Activated CD4-positive, CD25-positive, alpha-beta regulatory T cell treated with anti-CD3 and anti-CD28 coated beads, Interleukin-2, amount 50 U/mL, for 16 hours (primary cell): ENCODE measurements around the gene VCP.

Source experiments
- DNase-seq: peaks from one replicate; pipeline ENCODE4 v3.0.0-alpha.2; 2020; ENCODE audit warnings: low read depth, low spot score

VCP gene

DNA sequence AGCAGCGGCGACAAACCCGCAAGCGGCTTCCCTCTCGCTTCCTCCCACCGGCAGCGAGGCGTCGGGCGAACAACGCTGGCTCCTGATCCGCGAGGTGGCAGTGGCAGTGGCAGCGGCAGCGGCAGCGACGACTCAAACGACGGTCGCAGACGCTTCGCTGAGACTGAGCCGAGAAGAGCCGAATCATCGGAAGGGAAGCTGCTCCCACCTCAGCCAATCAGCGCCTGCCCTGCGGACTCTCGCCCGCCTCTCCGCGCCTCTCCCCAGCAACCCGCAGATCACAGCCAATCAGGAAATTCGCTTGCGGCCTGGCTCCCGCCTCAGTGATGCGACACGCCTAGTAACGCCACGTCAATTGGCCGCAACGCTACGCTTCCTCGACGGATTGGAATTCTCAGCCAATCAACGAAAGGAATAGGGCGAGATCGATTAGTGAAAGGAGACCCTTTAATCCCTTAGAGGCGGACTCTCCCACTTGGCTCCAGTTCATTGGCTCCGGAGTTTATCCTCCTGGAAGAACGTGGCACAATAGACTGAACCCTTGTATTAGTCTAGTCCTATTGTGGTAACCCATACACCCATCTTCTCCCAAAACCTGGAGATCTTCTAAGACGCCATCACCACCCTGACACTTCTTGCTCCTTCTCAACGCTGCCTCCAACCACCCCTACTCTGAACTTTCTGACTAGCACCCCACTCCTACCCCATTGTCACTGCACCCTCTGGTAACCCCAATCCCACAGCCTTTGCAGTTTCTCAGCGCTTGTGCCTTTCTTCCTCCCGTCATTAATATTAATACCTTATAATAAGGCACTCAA is at the start of gene VCP:
Gene VCP (minus strand): TSS at position 165 of the 818 bp plus-strand sequence. CDS start 272 bp downstream, outside the sequence.
- peak; percentile 95 for DNase-seq

DNA sequence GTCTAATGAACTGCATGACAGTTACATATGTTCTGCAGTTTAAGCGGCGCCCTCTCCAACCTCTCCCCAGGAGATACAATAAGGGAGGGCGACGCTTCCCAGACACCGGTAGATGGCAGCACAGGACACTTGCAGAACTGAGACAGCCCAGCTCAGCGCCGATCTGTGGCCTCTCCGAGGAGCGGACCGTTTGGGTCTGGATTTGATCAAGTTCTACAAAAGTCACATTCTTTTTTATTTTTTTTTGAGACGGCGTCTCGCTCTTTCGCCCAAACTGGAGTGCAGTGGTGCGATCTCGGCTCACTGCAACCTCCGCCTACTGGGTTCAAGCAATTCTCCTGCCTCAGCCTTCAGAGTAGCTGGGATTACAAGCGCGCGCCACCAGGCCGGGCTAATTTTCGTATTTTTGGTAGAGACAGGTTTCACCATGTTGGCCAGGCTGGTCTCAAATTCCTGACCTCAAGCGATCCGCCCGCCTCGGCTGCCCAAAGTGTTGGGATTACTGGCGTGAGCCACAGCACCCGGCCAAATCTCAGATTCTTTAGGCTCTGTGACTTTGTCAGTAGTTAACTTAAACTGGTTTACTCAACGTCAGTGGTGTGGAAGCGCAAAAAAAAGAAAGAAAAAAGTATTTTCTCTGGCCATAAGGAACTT is 44.6 kb upstream of the VCP start:
- peak; percentile 81 for DNase-seq

DNA sequence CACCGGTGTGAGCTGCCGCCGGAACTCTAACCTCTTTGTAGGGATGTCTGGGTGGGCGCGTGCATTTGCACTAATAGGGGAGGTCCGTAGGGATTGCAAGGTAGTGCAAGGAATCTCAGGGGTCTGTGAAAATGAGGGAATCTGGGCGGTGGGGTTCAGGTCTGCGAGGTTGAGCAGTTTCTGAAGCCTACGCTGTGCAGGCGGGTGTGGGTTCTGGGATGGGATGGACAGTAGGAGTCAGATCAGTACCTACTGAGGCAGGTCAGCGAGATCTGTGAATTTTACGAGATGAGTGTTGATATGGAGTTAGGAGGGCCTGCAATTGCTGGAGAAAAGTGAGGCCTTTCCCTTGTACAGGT is 44.1 kb upstream of the VCP start:
- no peak for DNase-seq

DNA sequence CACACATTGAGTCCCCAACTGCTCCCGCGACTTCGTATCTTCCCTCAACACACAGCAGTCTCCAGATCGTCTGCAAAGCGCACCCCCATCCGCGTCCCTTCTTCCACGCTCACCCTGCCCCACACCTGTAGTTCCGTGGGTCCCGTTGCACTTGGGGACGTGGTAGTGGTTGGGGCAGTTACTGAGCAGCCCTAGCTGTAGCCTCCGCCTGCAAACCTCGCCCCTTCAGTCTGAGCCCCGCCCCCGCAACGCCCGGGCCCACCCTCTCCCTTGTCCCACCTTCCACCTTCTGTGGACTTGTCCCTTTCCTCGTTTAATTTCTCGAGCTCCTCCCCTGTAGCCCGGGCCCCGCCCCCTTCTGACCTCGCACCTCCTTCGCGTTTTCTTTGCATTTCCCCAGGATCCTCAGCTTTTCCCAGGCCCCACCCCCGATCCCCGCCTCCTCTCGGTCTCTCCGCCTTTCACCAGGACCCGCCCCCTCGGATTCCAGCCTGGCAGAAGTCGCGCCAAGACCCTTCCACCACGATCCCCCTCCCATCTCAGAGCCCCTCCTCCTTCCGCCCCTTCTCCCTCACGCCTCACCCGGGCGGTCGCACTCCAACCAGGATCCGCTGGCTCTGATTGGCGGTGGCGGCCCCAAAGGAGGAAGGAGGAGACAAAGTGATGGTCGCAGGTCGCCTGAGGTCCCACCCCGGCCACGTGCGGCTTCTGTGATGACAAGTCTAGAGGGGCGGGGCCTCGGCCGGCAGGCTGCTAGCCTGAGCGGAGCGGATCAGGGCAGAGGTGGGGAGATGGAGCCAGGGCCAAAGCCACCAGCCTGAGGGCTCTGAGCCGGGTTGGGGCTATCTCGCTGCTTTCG is 43.5 kb upstream of the VCP start, which contains the start of gene ATOSB:
Gene ATOSB (minus strand): TSS at position 183 of the 859 bp plus-strand sequence. CDS start 7,588 bp downstream, outside the sequence.
- peak; percentile 86 for DNase-seq

DNA sequence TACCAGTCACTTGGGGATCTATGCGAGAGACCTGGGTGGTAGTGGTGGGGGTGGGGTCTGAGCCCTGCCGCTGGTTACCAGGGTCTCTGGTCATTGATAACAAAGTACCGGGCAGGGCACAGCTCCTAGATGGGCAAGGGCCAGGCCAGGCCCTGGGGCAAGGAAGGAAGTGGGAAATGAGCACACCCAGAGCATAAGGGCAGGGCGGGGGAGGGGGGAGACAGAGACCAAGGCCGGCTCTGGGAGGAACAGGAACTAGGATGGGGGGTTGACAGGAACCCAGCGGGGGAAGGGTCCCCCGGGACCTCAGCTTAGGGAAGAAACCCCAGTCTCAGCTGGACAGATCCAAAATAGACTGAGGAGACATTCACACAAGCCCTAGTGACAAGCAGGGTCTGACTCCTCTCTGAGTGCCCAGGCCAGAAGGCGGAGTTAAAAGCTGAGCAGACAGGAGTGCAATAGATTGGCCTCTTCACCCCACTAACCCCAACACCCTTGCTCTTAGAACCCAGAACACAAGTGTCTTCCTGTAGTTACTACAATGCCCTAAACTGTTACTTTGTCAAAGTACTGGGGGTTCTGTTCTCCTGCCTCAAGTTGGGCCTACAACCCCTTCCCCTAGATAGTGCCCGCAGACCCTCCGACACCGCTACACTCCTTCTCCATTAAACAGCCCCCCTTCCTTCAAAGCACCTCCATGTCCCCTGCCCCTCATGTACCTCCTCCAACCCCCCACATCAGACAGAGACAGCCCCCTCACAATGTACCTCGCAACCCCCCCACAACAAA is 42.6 kb upstream of the VCP start:
- DNase-seq = no peak

DNA sequence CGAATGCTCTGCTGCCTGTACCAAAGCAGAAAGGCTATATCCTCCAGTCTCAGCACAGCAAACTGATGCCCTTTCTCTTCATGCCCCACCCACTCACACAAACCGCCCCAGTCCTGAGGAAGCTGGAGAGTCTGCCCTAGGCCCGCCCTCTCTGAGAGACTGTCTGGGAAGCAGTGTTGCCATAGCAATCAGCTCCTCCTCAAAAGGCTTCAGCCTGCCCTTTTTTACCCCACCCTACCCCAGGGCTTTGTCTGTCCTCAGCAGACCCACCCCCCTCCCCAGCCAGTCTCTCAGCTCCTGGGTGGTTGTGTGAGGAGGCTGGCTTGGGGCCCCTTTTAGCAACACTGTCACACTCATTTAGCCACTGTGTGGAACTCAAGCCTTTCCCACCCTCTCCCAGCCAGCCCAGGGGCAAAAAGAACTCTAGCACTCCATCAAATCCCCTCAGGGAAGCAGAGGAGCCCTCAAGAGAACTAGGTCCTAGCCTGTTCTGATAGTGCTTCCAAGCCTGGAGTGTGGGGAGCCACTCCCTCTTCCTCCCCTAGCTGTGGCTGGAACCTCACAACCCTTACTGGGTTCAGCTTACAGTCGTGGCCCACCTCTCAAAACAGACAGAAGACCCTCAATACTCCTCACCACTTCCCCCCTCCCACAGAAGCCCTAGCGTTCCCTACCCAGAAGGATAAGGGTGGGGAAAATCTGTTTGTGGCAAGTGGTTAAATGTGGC is 41.9 kb upstream of the VCP start:
- peak; percentile 34 for DNase-seq

DNA sequence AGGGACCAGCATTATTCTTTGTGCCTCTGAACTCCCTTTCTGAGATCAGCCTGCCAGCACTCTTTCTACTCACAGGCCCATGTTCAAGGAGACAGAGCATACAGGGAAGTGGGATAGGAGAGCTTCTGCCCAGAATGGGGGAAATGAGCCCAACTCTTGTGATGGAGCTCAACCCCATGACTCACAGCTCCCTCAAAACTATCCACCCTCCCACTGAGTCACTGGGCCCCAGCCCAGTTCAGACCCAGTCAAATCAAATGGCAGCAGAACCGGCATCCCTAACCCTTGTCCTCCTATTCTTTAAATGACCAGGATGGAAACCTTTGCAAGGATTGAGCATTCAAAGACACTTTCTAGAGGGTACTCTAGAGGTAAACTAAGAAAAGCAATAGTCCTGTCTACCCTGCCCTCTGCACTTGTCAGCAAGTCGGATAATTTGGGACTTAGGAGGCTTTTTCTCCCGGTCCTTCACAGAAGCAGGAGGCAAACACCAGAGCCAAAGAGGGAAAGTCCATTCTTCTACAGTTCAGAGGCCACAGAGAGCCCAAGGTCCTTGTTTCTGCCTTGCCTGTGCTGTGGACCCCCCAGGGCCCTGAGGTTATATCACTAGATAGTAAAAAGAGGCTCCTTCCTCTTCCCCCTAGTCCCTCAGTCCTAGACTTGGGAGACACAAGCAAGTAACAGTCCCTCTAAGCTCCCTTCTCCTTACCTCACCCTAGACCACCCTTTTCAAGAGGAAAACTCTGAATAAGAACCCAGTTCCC is 40.0 kb upstream of the VCP start:
- DNase-seq = no peak

DNA sequence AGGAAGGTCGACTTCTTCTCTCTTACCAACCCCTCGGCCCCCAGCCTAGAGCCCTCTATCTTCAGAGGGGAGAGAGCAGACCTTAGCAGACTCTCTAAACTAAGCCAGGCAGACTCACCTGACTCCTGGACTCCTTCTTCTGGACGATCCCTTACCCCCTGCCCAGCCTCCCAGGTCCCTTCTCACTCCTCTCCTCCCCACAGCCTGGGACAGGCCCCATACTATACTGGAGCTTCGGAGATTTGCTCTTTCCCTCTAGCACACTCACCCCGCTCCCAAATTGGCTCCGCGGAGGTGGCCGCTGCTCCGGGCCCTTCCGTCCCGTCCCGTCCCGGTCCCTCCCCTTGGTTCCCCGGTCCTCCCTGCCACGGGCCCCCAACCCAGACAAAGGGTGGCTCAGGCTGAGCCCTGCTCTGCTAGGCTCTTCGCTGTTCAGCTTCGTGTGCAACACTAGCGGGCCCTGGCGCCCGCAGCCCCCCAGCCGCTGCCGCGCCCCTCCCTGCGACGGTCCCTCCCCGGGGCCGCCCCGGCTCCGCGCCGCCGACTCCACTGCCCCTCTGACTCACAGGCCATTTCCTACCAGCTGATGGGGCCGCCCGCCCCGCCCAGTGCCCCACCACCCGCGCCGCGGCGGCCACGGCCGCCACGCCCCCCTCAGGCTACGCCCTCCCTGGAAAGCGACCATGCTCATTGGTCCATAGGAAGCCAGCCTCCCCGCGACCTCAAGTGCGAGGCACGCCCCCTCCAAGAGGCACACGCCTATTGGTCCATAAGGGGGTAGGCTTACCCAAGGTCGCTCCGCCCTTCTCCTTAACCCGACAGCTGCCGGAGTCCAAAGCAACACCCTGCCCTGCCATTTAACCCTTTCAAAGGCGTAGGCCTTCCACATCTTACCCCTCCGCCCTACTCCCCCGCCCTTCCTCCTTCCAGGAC is 38.8 kb upstream of the VCP start:
- DNase-seq = peak; percentile 92

DNA sequence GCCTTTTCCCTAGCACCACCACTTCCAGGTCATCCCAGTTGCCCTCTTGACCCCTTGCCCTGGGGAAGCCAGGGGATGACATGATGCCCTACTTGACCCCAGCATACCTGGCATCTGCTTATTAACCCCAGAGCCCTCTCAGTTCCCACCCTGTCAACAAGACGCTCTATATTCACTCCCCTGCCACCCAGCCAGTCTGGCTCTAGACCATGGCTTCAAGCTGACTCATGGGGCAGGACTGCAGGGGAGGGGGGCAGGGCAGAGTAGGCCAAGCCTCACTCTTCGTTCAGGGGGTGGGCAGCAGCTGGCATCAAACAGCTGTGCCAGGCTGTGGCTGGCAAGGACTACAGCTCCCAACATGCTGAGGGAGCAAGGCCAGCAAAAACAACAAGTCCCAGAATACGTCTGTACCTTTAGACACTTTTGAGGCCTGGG is 37.9 kb upstream of the VCP start:
- DNase-seq = no peak

DNA sequence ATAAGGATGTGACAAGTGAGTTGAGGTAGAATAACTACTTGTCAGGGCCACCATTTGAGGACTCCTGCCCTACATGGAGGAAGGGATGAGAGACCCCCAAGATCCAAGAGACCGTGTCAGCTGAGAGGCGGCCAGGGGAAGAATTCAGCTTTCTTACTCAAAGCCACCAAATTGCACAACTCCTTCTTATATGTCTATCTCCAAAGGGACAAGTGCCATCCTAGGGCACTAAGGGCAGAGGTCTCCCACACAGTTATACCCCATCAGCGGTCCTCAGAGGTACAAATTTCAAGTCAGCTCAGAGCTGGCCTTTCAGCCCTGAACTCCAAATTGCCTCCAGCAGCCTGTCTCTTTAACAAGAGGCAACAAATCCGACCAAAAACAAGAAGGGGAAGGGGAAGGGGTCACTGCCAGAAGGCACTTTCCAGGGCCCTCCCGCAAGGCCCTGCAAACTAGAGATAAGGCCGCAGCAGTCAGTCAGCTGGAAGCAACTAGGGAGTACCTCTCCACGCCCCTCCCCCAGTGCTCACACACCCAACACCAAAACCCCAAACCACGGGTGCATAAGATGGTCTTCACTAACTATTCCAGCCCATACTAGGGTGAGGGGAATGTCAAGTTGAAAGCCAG is 36.6 kb upstream of the VCP start:
- DNase-seq = no peak

DNA sequence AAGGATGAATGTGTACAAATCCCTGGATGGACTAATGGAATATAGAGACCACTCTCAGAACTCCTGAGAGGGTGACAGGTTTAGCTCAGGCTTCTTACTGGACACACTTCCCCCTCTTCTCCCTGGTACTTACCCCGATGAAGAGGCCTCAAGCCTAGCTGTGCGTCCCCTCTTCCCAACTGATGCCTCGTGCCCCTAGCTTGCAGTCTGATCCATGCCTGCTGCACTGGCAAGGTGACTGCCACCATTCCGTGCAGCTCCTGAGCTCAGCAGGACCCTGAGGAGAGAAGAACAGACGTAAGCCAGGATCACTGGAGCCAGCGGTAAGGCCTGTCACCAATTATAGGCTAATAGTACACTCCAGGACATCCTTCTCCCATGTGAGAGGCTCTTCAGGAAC is 36.0 kb upstream of the VCP start:
- no peak for DNase-seq

DNA sequence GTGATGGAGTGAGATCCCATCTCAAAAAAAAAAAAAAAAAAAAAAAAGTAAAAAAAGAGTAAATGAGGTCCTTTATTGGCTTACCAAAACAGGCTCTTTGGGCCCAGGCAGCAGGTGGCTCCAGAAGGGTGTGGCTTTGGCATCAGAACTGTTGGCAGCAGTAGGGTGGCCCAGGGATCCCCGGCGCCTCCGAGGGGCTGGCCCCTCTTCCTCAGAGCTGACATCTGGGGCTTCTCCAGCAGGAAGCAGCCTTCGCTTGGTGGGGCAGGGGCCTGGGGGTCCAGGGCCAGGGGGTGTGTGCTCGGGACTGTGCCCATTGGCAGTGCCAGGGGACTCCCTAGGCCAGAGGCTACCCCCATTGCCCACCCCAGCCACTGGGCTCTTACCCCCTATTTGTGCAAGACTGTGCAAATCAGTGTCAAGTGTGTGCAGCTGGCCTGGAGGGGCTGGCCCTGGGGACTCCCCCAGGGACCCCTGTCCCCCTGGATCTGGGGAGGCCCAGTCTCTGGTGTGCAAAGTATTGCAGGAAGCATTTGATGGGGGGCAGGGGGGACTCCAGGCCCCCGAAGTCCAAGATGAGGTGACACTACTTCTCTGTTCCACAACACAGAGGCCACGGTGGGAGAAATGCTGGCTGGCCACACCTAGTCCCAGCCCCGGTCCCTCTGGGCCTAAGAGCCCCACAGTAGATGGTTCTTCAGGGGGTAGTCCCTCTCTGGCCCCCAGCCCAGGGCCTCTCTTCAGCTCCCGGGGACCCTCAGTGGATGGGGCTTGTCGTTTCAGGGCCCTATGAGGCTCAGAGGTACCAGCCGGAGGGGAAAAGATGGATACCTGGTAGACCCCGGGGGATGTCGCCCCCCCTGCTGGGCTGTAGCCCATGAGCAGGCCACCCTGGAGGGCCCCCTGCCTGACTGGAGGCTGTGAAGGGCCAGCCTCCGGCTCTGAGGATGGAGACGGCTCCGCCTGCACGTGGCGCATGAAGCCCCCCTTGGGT is 35.2 kb upstream of the VCP start:
- DNase-seq = no peak

DNA sequence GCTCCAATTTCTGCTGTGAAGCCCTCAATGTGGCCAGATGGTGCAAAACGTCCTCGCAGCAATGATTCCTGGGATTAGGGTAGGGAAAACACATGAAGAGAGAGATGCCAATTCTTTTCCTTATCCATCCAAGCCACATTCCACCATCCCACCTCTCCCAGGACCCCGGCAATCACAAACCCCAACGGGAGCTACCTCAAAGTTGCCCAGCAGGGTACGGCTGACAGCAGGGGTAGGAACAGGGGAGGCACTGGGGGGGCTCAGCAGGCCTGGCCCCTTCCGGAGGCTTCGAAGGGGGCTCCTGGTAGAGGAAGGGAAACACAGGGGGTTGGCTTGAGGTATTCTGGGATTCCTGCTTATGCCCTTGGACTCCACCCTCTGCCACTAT is 33.9 kb upstream of the VCP start:
- DNase-seq = no peak

DNA sequence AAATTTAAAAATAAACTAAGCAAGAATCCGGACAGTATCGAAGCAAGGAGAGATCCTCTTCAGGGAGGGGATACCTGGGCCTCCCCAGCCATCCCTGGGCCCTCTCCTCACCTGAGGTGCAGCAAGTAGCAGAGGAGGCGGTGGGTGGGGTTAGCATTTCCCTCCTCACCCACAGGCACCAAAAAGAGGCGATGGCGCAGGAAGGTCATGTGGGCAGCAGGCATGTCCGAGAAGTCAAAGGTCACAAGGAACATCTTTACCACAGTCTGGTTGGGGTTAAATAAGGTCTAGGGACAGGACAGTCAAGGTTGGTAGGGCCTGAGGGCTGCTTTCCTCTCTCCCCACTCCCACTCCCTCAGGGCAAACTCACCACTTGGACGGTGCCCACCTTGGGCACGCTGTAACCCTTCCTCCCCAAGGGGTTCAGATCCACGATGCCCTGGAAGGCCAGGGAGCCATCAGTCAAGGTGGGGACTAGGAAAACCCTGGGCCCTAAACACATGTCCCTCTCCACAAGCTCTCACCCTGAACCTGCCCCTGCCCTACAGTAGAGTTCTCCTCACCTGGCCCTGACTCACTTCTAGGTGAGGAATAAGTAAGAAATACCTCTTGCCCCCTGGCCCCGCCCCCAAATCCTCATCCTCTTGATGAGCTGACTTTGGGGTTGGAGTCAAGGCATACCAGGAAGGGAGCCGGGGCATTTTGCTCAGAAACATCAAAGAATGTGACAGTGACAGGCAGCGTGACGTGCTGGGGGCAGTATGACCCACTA is 33.3 kb upstream of the VCP start:
- DNase-seq = no peak

DNA sequence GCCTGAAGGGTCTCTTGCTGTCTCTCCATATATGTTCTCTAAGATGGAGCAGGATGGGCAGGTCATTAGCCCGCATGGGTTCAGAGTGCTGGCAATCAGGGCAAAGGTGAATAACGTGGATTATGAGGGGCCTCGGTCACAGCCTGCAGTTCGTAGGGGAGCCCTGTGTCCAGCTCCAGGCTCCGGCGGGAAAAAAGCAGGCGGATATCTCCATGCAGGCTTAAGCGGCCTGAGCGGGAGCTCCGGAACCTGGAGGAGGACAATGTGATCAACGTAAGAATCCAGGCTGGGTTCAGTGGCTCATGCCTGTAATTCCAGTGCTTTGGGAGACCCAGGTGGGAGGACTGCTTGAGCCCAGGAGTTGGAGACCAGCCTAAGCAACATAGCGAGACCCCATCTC is 32.7 kb upstream of the VCP start:
- DNase-seq = no peak

DNA sequence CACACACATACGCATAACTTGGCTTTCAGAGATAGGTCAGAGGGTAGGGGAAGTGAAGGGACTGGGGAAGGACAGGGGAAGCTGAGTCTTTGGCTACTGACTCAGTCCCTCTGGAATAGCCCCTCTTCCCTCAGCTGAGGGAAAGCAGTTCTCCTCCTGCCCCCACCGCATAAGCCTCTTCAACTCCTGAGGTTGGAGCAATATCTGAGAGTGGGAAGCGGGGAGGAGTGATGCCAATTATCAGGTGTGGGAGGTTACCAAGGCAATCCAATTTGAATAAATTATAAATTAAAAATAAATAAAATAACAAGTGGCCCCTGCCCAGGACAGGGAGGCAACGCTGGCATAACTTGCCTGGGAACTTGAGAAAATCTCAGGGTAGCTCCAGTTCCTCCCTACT is 32.2 kb upstream of the VCP start:
- DNase-seq = no peak
